GM23338 (cell line): ENCODE results near the gene IBA57.
"Not testable (repeated sequence)": the region's sequence is repeated elsewhere in the genome, so short reads cannot be mapped to it uniquely, and the experiment has no call there.

Source experiments
- EZH2 ChIP-seq: fragments of 200-600 bp; sonication (generic); IDR thresholded peaks from one replicate; pipeline ENCODE4 v1.8.0; 2017; ENCODE audit warnings: antibody characterized with exemption, mild to moderate bottlenecking, low read depth; ENCODE audit not compliant: unreplicated experiment
- POLR2AphosphoS5 ChIP-seq: IDR thresholded peaks from 2 replicates; pipeline ENCODE4 v1.6.1; 2016; ENCODE audit warnings: antibody characterized with exemption, low read depth
- STAT1 ChIP-seq: IDR thresholded peaks from one replicate; pipeline ENCODE4 v1.6.1; 2016; ENCODE audit warnings: antibody characterized with exemption; ENCODE audit not compliant: unreplicated experiment
- ZNF114 ChIP-seq: fragments of 250-450 bp; sonication (Bioruptor Pico); IDR thresholded peaks from 2 replicates; pipeline ENCODE4 v1.5.0; 2020; ENCODE audit warnings: mild to moderate bottlenecking, moderate library complexity
- TF ChIP-seq, protein P1 (sequence below), 2 experiments: fragments of 200-600 bp in 1 of 2; sonication (generic) in 1 of 2; conservative IDR thresholded peaks; 2 replicates each; pipeline versions ENCODE4 v1.5.1 to v1.6.1; 2016 to 2017; ENCODE audit warnings: antibody characterized with exemption in 2 of 2, low read depth in 2 of 2, mild to moderate bottlenecking in 2 of 2, moderate library complexity in 1 of 2
- TF ChIP-seq, protein P2 (sequence below): IDR thresholded peaks from one replicate; pipeline ENCODE4 v1.6.1; 2018; ENCODE audit warnings: antibody characterized with exemption; ENCODE audit not compliant: unreplicated experiment

DNA sequence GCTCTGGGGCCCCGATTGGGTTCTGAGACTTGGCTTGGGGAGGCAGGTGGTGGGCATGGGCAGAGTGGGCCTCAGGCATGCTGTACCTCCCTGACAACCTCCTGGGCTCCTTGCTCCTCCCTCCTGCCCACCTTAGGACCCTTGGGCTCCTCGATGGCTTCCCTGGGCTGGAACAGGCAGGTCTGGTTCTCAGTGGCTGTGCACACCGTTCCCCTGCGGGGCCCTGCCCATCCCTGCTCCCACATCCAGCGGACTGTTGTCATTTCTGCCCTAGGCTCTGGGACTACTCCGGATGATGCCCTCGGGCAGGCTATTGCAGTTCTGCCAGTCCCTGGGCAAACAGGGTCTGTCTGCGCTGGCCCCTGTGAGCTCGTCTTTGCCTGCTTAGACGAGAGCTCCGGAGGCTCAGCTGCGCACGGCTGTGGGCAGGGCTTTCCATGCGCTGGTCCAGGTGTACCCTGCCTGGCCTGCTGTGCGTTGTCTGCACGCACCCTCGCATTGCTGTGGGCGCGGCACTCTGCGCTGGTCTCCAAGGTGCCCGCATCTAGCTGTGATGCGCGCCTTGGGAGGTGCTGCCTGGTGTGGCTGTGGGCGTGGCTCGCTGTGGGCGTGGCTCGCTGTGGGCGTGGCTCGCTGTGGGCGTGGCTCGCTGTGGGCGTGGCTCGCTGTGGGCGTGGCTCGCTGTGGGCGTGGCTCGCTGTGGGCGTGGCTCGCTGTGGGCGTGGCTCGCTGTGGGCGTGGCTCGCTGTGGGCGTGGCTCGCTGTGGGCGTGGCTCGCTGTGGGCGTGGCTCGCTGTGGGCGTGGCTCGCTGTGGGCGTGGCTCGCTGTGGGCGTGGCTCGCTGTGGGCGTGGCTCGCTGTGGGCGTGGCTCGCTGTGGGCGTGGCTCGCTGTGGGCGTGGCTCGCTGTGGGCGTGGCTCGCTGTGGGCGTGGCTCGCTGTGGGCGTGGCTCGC, 8.2 kb downstream of the IBA57 start:
- TF ChIP-seq, protein P1, sequence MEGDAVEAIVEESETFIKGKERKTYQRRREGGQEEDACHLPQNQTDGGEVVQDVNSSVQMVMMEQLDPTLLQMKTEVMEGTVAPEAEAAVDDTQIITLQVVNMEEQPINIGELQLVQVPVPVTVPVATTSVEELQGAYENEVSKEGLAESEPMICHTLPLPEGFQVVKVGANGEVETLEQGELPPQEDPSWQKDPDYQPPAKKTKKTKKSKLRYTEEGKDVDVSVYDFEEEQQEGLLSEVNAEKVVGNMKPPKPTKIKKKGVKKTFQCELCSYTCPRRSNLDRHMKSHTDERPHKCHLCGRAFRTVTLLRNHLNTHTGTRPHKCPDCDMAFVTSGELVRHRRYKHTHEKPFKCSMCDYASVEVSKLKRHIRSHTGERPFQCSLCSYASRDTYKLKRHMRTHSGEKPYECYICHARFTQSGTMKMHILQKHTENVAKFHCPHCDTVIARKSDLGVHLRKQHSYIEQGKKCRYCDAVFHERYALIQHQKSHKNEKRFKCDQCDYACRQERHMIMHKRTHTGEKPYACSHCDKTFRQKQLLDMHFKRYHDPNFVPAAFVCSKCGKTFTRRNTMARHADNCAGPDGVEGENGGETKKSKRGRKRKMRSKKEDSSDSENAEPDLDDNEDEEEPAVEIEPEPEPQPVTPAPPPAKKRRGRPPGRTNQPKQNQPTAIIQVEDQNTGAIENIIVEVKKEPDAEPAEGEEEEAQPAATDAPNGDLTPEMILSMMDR (conservative IDR thresholded peaks at IDR 0.05; ENCODE audit: low read depth in 2 of 2), result not testable (repeated sequence)
- TF ChIP-seq ZNF114 (CRISPR knock-in tag); EZH2; POLR2AphosphoS5; STAT1: not testable (repeated sequence)
- TF ChIP-seq, protein P2, sequence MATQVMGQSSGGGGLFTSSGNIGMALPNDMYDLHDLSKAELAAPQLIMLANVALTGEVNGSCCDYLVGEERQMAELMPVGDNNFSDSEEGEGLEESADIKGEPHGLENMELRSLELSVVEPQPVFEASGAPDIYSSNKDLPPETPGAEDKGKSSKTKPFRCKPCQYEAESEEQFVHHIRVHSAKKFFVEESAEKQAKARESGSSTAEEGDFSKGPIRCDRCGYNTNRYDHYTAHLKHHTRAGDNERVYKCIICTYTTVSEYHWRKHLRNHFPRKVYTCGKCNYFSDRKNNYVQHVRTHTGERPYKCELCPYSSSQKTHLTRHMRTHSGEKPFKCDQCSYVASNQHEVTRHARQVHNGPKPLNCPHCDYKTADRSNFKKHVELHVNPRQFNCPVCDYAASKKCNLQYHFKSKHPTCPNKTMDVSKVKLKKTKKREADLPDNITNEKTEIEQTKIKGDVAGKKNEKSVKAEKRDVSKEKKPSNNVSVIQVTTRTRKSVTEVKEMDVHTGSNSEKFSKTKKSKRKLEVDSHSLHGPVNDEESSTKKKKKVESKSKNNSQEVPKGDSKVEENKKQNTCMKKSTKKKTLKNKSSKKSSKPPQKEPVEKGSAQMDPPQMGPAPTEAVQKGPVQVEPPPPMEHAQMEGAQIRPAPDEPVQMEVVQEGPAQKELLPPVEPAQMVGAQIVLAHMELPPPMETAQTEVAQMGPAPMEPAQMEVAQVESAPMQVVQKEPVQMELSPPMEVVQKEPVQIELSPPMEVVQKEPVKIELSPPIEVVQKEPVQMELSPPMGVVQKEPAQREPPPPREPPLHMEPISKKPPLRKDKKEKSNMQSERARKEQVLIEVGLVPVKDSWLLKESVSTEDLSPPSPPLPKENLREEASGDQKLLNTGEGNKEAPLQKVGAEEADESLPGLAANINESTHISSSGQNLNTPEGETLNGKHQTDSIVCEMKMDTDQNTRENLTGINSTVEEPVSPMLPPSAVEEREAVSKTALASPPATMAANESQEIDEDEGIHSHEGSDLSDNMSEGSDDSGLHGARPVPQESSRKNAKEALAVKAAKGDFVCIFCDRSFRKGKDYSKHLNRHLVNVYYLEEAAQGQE, result not testable (repeated sequence)
